A549 (cell line): Measurements from ENCODE around the gene GINS3.

Experiments used
- BHLHE40 ChIP-seq: IDR thresholded peaks from 2 replicates; pipeline ENCODE4 v1.6.1; 2012; ENCODE audit warnings: low read depth, low read length, inconsistent platforms
- CBX2 ChIP-seq: fragments of 200-600 bp; sonication (generic); IDR thresholded peaks from 2 replicates; pipeline ENCODE4 v1.6.1; 2016; ENCODE audit warnings: low read depth, mild to moderate bottlenecking, borderline replicate concordance
- CHD2 ChIP-seq: fragments of 150-350 bp; IDR thresholded peaks from 2 replicates; pipeline ENCODE4 v1.6.1; 2014; ENCODE audit warnings: low read length; ENCODE audit not compliant: partially characterized antibody
- CTCF ChIP-seq: fragments of >200 bp; sonication (Bioruptor Twin); formaldehyde crosslinking; IDR thresholded peaks from 3 replicates; pipeline ENCODE4 v1.5.1; 2016
- E2F6 ChIP-seq: IDR thresholded peaks from 2 replicates; pipeline ENCODE4 v1.6.1; 2012; ENCODE audit warnings: low read depth, borderline replicate concordance
- EHF ChIP-seq: fragments of 250-450 bp; sonication (Bioruptor Pico); IDR thresholded peaks from 2 replicates; pipeline ENCODE4 v1.5.0; 2020; ENCODE audit warnings: mild to moderate bottlenecking
- EP300 ChIP-seq, 2 experiments: fragments of >200 bp; sonication (Bioruptor Twin); formaldehyde crosslinking; IDR thresholded peaks; 2 replicates in 1 of 2; 3 replicates in 1 of 2; pipeline ENCODE4 v1.6.1; 2016 to 2017
- MAX ChIP-seq: IDR thresholded peaks from 2 replicates; pipeline ENCODE4 v1.6.1; 2012
- MAZ ChIP-seq: fragments of 150-350 bp; IDR thresholded peaks from 2 replicates; pipeline ENCODE4 v1.6.1; 2014; ENCODE audit warnings: antibody characterized with exemption, low read depth, low read length, borderline replicate concordance
- PHF8 ChIP-seq: fragments of 200-600 bp; sonication (generic); IDR thresholded peaks from 2 replicates; pipeline ENCODE4 v1.6.1; 2016; ENCODE audit warnings: low read depth, mild to moderate bottlenecking, antibody characterized with exemption, moderate library complexity, borderline replicate concordance
- POLR2A ChIP-seq: IDR thresholded peaks from 2 replicates; pipeline ENCODE4 v1.6.1; 2012; ENCODE audit warnings: mild to moderate bottlenecking, low read length
- RCOR1 ChIP-seq: fragments of 150-350 bp; IDR thresholded peaks from 2 replicates; pipeline ENCODE4 v1.6.1; 2014; ENCODE audit warnings: antibody characterized with exemption, low read length, low read depth
- RFX5 ChIP-seq: fragments of 450-650 bp; IDR thresholded peaks from 2 replicates; pipeline ENCODE4 v1.7.1; 2014; ENCODE audit warnings: antibody characterized with exemption, mild to moderate bottlenecking, moderate library complexity
- SMC3 ChIP-seq: fragments of >200 bp; sonication (Bioruptor Twin); formaldehyde crosslinking; IDR thresholded peaks from 3 replicates; pipeline ENCODE4 v1.6.1; 2018; ENCODE audit warnings: inconsistent platforms

- no peak for TF ChIP-seq POLR2A
- TF ChIP-seq CTCF: no peak
- no peak for TF ChIP-seq RCOR1
- no peak for TF ChIP-seq PHF8
- no peak for TF ChIP-seq EP300 (IDR thresholded peaks at IDR 0.05)
- TF ChIP-seq SMC3: no peak
- no peak for TF ChIP-seq MAZ
- no peak for TF ChIP-seq EHF (CRISPR knock-in tag)
- no peak for TF ChIP-seq CBX2
- TF ChIP-seq MAX: no peak
- no peak for TF ChIP-seq E2F6
- no peak for TF ChIP-seq CHD2
- TF ChIP-seq RFX5: no peak
- no peak for TF ChIP-seq BHLHE40
Observed at GRCh38 chr16:58426966-58427365, 34.7 kb downstream of the GINS3 start.
